ENCODE results near the gene UTP11. TPM values are rescaled to one million over a fixed set of nuclear protein-coding genes. Genes with fewer than 3 reads are reported as not detected.

The UTP11 gene
- total RNA-seq, 1 donor from 2014 or later, result 32.5 TPM

DNA sequence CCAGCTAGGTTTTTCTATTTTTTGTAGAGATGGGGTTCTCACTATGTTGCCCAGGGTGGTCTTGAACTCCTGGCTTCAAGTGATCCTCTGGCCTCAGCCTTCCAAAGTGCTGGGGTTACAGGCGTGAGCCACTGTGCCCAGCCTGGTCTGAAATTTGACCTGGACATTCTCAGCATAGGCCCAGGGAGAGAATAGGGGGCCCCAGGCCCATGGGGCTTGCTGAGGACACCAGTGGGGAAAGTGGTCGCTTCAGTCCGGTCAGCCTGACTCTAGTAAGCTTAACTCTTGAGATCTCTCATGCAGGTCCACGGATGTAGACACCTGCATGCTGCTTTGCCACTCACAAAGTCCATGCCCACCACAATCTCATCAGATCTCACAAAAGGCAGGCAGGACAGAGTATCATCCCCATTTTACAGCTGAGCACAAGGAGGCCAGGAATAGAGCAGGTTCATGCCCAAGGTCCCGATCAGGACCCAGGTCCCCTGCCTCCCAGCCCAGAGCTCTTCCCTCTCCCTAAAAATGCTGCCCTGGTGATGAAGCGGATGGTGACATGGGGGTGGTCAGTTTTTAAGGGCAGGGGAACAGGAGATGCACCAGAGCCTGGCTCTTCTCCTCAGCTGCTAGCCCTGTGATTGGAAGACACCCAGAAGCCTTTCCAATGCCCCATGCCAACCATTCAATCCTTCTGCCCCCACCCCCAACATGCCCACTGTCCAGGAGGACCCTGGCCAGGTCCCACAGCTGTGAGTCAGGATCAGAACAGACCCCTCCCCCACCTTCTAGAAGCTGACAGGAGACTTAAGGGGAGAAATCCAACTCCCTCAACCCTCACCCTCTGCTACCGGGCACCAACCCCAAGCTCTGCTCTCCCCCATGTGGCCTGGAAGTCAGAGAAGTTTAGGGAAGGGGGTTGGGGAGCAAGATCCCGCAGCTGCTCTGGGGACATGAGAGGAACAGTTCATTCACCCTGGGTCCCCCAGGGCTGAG is 9.0 kb upstream of the UTP11 start:
- DNase-seq (ENCODE audit: low read depth in 2 of 2), result peak in 1 of 2 donors; percentile 50

DNA sequence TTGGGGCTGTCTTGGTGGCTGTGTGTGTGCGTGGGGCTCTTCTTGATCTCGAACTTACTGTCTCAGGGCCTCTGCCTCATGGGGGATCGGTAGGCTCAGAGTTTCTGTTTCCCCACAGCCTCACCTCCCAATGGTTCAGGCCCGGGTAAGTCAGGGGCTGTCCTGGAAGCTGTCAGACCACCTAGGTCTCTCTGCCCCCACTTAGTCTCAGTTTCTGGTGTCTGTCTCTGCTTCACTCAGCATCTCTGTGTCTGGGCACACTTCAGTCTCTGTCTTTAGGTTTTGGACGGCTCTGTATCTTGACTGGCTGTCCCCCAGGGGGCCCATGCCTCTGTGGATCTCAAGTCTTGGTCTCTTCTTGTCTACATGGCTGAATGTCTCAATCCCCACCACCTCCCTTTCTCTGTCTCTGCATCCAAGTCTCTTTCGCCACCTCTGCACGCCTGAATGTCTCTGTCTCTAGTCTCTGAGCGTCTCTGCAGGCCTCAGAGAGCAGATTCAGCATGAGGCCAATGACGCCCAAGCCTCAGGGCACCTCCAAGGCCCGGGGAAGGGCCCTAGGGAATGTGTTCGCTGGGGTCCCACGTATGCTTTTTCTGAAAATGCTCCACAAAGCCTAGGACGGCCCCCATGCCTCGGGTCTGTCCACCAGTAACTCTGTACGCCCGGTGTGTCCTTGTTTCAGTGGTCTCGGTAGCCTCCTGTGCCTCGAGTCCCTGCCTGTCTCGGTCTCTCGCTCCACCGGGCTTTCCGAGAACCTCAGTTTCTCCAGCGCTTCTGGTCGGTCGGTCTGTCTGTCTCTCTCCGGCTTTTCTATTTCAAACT is 8.0 kb upstream of the UTP11 start:
- no peak for DNase-seq (ENCODE audit: low read depth in 2 of 2)

DNA sequence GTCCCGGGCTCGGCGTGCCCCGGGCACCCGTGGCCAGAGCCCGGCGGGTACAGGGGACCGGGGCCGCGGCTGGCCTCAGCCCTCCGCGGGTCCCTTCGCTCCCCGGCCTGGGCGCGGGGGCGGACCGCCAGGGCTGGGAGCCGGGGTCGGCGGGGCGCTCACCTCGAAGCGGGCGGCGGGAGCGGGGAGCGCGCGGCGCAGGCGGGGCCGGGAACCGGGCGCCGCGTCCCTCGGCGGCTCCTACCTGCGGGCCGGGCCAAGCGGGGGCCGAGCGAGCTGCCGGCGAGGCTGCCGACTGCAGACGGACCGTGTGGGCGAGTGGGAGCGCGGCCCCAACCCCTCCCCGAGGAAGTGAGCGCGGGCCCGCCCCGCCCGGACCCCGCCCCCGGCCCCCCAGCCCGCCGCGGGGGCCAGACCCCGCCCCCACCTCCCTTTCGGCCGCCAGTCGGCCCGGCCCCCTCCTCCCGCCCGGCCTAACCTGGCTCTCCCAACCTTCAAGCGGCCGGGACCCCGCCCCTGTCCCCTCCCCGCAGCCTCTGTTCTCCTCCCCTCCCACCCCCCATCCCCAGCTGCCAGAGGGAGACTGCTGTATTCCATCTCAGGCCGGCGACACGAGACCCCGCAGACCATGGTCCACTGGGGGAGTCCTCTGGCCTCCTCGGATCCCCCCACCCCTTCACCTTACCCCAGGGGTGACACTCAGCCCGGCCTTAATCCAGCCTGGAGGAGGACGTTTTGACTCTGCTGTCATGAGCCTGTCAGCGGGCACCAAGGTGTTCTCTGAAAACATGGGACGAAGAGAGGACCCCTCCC is 7.1 kb upstream of the UTP11 start, which contains the start of gene FHL3:
Gene FHL3, minus strand, starts transcription at position 320 of the 813 bp plus-strand sequence. CDS start 6,102 bp downstream, outside the sequence.
- peak in 1 of 2 donors; percentile 66 for DNase-seq (ENCODE audit: low read depth in 2 of 2)

DNA sequence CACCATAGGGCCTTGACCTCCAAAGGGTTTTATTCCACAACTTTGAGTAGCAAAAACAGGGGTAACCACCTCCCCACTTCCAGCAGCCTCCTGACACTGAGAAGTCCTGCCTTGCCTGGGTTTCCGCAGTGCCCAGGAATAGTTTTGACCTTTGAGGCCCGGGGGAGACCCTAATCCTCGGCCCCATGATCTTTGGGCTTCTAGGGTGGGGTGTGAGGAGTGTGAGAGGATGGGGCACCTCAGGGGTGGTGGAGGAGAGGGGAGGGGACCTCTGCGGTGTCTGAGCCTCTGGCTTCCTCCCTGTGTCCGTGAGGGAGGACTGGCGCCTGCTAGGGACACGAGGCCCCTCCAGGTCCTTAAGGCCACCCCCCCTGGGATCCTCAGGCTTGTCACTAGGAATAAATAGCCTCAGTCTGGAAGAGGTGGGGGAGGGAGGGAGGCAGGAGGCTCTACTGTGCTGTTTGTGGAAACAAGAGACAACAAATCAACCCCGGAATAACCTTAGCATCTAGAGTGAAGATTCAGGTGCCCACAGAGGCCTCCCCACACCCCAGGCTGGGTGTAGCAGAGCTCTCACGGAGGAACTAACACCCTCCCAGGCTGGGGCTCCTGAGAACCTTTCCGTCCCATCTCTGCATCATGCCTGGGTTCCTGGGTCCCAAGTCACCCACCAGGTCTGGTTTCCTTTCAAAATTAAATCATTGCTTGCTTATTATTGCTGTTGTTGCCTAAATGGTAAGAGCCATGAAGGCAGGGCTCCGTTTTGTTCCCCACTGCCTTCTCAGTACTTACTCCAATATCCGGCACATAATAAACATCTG is 6.3 kb upstream of the UTP11 start:
- DNase-seq (ENCODE audit: low read depth in 2 of 2), result no peak

DNA sequence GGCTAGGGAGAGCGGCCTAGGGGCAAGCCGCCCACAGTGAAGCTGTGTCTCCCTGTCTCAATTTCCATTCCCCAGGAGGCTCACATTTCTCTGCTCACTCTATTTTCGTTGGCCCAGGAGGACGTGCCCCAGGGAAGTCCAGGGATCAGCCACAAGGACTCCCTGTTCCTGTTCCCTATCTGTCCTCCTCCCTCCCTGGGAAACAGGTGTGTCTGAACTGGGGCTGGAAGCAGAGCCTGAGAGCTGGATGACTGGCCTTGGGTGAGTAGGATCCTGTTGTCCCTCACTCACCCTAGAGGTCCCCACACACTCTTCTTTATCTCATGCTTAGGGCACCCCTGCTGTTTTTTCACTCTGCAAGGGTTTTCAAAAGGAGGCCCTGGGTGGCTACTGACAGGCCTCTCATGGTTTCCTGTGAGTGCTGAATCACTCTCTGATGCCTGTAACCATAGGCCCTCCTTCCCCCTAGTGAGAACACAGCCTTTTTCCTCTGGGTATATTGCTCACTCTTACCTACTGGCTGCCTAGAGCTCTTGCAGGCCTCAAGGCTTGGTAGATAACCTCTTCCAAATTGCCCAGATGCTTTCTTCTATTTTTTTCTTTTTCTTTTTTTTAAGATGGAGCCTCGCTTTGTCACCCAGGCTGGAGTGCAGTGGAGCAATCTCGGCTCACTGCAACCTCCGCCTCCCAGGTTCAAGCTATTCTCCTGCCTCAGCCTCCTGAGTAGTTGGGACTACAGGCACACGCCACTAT is 3.3 kb upstream of the UTP11 start:
- DNase-seq (ENCODE audit: low read depth in 2 of 2), result peak; percentile 25 to 82

DNA sequence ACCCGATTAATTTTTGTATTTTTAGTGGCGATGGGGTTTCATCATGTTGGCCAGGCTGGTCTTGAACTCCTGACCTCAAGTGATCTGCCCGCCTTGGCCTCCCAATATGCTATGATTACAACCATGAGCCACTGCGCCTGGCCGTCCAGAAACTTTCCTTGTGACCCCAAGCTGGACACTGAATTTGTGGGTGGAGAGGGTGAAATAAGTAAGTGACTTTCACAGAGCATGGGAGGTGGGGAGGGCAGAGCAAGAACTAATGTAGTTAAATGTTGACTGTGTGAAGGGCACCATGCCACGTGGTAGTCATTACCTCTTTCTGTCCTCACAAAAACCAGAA is 2.7 kb upstream of the UTP11 start:
- no peak for DNase-seq (ENCODE audit: low read depth in 2 of 2)

DNA sequence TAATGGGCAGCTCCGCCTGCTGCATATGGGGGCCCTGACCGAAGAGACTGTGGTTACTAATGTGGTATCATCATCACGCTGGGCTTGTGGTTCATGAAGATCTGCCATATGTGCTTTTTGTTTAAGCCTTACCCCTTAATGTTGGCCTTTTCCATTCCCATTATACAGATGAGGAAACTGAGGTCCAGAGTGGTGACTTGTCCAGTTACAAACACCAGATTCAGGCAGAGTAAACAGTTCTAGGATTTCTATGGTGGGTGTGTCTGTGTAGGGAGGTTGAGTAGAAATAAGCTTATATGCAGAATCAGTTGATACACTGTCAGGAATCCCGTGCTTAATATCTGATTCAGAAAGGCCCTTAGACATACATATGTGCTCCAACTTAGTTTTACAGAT is 691 bp downstream of the UTP11 start:
- no peak for DNase-seq (ENCODE audit: low read depth in 2 of 2)

DNA sequence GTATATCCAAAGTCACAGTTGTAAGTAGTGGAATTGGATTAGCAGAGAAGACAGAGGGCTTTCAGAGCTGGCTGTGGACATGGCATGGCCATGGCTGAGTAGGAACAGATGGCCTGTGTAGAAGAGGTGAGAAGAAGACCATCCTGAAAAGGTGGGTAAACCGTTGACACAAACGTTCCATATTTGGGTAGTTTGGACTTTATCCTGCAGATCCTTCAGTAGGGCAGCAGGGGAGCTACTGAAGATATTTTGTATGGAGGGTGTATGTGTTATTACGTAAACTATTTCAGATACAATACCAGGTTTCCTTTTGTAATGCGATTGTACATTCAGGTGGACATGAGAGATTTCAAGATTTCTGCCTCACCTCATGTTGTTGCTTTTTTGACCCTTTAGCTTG is 1.6 kb downstream of the UTP11 start:
- no peak for DNase-seq (ENCODE audit: low read depth in 2 of 2)

DNA sequence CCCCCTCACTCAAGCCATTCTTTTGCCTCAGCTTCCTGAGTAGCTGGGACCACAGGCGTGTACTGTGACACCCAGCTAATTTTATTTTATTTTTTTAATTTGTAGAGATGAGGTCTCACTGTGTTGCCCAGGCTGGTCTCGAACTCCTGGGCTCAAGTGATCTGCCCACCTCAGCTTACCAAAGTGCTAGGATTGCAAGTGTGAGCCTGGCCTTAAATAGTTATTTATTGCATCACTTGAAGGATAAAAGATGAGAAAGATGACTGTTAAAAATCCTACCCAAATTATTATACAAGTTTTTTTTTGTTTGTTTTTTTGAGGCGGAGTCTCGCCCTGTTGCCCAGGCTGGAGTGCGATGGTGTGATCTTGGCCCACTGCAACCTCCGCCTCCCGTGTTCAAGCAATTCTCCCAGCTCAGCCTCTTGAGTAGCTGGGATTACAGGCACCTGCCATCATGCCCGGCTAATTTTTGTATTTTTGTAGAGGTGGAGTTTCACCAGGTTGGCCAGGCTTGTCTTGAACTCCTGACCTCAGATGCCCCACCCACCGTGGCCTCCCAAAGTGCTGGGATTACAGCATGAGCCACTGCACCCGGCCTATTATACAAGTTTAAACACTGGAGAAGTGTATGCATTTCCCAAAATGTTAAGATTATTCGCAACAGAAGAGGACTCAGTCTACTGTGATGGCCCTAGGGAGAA is 2.3 kb downstream of the UTP11 start:
- DNase-seq (ENCODE audit: low read depth in 2 of 2), result no peak

DNA sequence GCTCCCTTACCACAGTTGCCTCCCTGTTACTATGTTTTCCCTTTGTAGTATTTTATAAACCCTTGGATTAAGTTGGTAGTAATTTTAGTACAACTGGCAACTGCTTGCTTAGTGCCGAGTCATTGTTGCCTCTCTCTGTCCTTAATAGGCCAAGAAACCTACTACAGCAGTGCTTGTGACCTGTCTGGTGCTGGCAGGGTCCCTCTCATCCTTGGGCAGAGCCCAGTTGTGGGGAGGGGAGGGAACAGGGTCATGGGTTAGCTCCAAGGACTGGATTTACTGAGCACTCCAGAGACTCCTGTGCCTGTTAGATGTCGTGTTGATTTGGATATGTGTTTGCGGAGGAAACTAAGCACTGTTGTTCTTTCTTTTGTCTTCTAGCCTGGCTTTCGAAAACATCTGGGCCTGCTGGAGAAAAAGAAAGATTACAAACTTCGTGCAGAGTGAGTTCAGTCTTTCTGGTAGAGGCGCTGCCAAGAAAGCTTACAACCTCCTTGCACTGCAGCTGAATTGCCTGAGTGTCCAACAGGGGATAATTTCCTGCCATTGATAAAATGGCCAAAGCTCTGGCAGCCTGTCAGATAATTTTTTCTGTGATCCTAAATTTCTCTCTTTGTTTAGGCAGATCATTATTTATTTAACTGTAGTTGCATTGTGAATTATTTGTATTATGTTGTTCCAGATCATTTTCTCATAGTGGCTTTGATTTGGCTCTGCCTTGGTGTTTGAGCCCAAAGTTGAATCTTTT is 3.6 kb downstream of the UTP11 start:
- DNase-seq (ENCODE audit: low read depth in 2 of 2), result peak in 1 of 2 donors; percentile 78

DNA sequence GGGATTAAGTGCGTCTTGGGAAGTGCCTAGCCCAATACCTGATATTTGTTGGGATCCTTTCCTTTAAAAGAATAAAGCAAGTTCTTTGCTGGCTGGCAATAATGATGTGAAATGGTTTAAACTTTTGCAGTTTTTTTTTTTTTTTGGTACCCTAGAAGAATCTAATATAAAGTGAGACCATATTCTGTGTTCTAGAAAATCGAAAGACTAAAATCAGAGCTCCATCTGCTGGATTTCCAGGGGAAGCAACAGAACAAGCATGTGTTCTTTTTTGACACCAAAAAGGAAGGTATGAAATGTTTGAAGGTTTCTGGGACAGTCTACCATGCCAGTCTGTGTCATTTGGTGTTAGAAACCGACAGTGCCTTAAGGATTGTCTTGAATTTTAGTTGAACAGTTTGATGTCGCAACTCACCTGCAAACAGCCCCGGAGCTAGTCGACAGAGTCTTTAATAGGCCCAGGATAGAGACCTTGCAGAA is 6.4 kb downstream of the UTP11 start:
- DNase-seq (ENCODE audit: low read depth in 2 of 2), result peak; percentile 38 to 54

DNA sequence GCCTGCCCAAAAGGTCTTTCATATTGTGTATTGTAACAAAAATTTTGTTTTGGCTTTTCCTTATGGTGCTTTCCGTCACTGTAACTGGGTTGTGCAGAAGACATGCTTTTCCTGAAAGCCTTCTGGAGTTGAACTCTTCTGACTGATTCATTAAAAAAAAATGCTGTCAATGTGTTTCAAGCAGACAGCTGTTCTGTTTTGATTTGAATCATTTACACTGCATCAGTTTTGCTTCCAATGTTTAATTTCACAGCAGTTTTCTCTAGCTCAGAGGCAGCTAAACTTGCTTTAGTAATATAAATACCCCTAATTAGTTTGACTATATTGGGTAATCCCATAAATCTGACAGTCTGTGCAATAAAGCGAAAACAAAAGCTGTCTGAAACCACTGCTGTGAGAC is 7.9 kb downstream of the UTP11 start:
- no peak for DNase-seq (ENCODE audit: low read depth in 2 of 2)

DNA sequence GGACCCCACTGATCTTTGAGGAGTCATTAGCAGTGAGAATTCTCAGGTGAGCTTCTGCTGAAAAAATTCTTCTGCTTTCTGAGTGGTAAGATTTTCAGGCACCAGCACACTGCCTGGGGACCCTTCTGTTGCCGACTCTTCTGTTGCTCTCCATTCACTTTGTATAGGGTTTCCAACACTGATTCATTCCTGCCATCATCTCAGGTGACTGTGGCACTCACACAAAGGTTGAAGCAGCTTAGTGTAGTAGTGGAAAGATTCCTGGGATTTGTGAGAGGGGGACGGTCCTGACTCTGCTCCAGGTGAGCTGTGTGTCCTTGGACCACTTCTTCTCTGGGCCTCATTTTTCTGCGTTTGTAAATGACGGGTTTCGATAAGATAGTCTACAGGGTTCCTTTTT is 9.4 kb downstream of the UTP11 start:
- DNase-seq (ENCODE audit: low read depth in 2 of 2), result no peak

DNA sequence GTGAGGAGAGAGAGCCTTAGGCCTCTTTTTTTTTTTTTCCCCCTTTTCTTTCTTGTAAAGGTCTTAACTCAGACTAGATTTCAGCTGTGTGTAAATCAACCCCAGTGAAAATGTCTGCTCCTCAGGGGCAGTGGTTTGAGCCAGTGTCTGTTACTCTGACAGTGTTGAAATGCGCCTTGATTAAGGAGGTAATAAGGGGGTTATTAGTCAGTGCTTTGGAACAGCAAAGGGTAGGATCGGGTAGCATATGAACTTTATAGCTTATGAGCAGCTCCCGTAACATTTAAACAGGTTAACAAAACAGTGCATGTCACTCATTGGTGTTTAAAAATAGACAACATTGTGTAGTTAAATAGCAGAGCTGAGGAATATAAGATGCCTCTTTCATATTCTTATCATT is 10.3 kb downstream of the UTP11 start:
- no peak for DNase-seq (ENCODE audit: low read depth in 2 of 2)

DNA sequence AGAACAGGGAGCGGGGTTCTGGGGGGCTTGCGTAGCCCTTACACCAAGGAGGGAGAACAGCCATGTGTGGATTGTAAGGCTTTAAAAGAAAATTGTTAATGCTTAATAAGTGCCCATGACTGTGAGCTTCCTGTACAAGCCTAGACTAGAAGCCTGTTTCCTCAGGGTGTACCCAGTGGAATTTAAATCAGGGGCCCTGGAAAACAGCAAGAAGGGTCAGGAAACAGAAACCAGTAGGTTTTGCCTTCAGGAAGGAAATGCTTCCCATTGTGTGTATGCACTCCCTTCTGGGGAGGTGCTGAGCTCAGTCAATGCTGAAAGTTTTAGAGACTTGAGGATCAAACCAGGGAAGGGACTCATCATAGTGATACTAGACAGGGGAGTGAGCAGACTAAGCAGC is 12.7 kb downstream of the UTP11 start:
- DNase-seq (ENCODE audit: low read depth in 2 of 2), result no peak

DNA sequence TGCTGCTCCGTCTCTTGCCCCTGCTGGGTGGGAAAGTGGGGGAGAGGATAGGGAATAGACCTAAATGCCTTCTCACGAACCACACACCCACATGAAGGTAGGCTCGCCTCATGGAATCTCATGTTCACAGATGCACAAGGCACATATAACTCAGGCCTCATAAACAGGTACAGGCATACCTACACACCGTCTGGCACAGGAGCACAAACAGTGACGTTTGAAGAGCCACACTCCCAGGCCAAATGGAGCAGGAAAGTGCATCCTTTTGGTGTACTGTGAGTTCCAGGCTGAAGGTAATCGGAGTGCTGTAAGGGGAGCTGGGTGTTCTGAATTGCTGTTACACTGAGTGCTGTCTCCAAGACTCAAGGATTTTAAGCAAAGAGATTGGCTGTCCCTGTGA is 13.1 kb downstream of the UTP11 start:
- no peak for DNase-seq (ENCODE audit: low read depth in 2 of 2)

DNA sequence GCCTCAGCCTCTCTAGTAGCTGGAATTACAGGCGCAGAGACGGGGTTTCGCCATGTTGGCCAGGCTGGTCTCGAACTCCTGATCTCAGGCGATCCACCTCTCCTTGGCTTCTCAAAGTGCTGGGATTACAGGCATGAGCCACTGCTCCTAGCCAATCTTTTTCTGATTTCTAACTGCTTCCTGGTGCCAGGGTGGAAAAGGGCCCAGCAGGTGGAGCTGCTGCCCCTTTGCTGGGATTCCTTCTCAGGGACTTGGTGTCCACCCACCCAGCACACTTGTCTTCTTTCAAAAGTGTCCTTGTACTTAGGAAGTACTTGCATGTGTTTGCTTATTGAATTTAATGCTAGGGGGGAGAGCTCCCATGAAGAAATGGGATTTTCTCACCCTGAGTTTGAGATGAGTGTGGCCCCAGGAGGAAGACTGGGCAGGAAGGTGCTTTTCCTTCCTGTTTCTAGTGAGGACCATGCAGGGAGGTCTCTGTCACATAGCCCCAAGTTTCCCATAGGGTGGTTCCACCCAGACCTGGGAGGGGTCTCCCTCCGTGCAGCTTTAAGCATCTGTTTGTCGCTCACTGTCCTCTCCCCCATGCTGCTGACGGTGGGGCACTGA is 14.2 kb downstream of the UTP11 start:
- peak in 1 of 2 donors; percentile 67 for DNase-seq (ENCODE audit: low read depth in 2 of 2)
